Neural cell (in vitro differentiated cells): ENCODE data around the gene JMJD7.

Experiments
- EP300 ChIP-seq: fragments of 450-650 bp; conservative IDR thresholded peaks from 2 replicates; pipeline ENCODE4 v1.6.1; 2014; ENCODE audit warnings: antibody characterized with exemption, mild to moderate bottlenecking, moderate library complexity; ENCODE audit not compliant: poor library complexity, severe bottlenecking
- EZH2 ChIP-seq: fragments of 200-600, 300-800 bp; shearing (Covaris generic), sonication (generic); IDR thresholded peaks from 2 replicates; pipeline ENCODE4 v1.6.1; 2014; ENCODE audit warnings: antibody characterized with exemption, low read length, borderline replicate concordance, mild to moderate bottlenecking; ENCODE audit not compliant: insufficient read depth, poor library complexity, severe bottlenecking
- POLR2AphosphoS5 ChIP-seq: IDR thresholded peaks from 2 replicates; pipeline ENCODE4 v1.6.1; 2012
- RAD21 ChIP-seq: fragments of 450-650 bp; conservative IDR thresholded peaks from 2 replicates; pipeline ENCODE4 v1.6.1; 2014; ENCODE audit warnings: antibody characterized with exemption, mild to moderate bottlenecking, moderate library complexity
- TAF1 ChIP-seq: IDR thresholded peaks from 2 replicates; pipeline ENCODE4 v1.6.1; 2012; ENCODE audit warnings: low read depth
- TF ChIP-seq, protein P1 (sequence below): fragments of 450-650 bp; IDR thresholded peaks from 2 replicates; pipeline ENCODE4 v1.5.1; 2014; ENCODE audit warnings: antibody characterized with exemption, mild to moderate bottlenecking, moderate library complexity; ENCODE audit not compliant: poor library complexity, severe bottlenecking
- TF ChIP-seq, protein P2 (sequence below): IDR thresholded peaks from 2 replicates; pipeline ENCODE4 v1.6.1; 2012; ENCODE audit warnings: borderline replicate concordance

DNA sequence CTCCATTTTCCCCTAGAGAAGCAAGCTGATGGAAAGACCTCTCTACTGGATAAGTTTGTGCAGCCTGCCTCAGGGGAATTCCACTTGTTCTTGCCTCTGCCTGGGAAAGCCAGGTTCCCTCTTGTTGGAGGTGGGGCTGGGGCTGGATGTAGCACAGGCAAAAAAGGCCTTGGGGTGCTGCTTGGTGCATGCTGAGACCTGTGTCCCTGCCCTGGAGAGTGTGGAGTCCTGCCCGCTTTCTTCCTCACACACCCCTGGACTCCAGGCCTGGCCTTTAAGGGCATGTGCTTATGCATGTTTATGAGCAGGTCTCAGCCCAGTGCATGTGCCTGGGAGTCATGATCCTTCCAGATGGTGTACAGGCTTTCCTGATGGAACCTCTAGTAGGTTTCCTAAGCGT, 23.5 kb upstream of the JMJD7 start:
- TF ChIP-seq TAF1 (no peak), RAD21 (no peak), EZH2 (no peak), EP300 (no peak), POLR2AphosphoS5 (no peak)
- TF ChIP-seq, protein P1, sequence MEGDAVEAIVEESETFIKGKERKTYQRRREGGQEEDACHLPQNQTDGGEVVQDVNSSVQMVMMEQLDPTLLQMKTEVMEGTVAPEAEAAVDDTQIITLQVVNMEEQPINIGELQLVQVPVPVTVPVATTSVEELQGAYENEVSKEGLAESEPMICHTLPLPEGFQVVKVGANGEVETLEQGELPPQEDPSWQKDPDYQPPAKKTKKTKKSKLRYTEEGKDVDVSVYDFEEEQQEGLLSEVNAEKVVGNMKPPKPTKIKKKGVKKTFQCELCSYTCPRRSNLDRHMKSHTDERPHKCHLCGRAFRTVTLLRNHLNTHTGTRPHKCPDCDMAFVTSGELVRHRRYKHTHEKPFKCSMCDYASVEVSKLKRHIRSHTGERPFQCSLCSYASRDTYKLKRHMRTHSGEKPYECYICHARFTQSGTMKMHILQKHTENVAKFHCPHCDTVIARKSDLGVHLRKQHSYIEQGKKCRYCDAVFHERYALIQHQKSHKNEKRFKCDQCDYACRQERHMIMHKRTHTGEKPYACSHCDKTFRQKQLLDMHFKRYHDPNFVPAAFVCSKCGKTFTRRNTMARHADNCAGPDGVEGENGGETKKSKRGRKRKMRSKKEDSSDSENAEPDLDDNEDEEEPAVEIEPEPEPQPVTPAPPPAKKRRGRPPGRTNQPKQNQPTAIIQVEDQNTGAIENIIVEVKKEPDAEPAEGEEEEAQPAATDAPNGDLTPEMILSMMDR: no peak
- TF ChIP-seq, protein P2, sequence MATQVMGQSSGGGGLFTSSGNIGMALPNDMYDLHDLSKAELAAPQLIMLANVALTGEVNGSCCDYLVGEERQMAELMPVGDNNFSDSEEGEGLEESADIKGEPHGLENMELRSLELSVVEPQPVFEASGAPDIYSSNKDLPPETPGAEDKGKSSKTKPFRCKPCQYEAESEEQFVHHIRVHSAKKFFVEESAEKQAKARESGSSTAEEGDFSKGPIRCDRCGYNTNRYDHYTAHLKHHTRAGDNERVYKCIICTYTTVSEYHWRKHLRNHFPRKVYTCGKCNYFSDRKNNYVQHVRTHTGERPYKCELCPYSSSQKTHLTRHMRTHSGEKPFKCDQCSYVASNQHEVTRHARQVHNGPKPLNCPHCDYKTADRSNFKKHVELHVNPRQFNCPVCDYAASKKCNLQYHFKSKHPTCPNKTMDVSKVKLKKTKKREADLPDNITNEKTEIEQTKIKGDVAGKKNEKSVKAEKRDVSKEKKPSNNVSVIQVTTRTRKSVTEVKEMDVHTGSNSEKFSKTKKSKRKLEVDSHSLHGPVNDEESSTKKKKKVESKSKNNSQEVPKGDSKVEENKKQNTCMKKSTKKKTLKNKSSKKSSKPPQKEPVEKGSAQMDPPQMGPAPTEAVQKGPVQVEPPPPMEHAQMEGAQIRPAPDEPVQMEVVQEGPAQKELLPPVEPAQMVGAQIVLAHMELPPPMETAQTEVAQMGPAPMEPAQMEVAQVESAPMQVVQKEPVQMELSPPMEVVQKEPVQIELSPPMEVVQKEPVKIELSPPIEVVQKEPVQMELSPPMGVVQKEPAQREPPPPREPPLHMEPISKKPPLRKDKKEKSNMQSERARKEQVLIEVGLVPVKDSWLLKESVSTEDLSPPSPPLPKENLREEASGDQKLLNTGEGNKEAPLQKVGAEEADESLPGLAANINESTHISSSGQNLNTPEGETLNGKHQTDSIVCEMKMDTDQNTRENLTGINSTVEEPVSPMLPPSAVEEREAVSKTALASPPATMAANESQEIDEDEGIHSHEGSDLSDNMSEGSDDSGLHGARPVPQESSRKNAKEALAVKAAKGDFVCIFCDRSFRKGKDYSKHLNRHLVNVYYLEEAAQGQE: no peak
